H1 (cell line): Measurements from ENCODE around the gene AAGAB.

ENCODE experiments used
- MAFK ChIP-seq: IDR thresholded peaks from 2 replicates; pipeline ENCODE4 v1.6.1; 2012; ENCODE audit warnings: low read depth, mild to moderate bottlenecking, improper control_type of control experiment, low read length
- POLR2A ChIP-seq, 2 experiments: IDR thresholded peaks; 1 replicate in 1 of 2; 2 replicates in 1 of 2; pipeline ENCODE4 v1.6.1; 2011; ENCODE audit warnings: low read depth in 2 of 2, low read length in 2 of 2, mild to moderate bottlenecking in 2 of 2; ENCODE audit errors: control extremely low read depth in 1 of 2
- TF ChIP-seq, protein P1 (sequence below), 3 experiments: IDR thresholded peaks; 1 replicate in 2 of 3; 2 replicates in 1 of 3; pipeline versions ENCODE4 v1.5.1 to v1.6.1; 2011; ENCODE audit warnings: low read length in 3 of 3, mild to moderate bottlenecking in 3 of 3, inconsistent platforms in 2 of 3, low read depth in 1 of 3, moderate library complexity in 1 of 3; ENCODE audit not compliant: insufficient read depth in 1 of 3; ENCODE audit errors: control extremely low read depth in 1 of 3

- TF ChIP-seq MAFK (no peak), POLR2A (IDR thresholded peaks at IDR 0.05; ENCODE audit: control extremely low read depth in 1 of 2, low read depth in 2 of 2, low read length in 2 of 2) (no peak)
- TF ChIP-seq, protein P1, sequence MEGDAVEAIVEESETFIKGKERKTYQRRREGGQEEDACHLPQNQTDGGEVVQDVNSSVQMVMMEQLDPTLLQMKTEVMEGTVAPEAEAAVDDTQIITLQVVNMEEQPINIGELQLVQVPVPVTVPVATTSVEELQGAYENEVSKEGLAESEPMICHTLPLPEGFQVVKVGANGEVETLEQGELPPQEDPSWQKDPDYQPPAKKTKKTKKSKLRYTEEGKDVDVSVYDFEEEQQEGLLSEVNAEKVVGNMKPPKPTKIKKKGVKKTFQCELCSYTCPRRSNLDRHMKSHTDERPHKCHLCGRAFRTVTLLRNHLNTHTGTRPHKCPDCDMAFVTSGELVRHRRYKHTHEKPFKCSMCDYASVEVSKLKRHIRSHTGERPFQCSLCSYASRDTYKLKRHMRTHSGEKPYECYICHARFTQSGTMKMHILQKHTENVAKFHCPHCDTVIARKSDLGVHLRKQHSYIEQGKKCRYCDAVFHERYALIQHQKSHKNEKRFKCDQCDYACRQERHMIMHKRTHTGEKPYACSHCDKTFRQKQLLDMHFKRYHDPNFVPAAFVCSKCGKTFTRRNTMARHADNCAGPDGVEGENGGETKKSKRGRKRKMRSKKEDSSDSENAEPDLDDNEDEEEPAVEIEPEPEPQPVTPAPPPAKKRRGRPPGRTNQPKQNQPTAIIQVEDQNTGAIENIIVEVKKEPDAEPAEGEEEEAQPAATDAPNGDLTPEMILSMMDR (IDR thresholded peaks at IDR 0.05; ENCODE audit: control extremely low read depth in 1 of 3, insufficient read depth in 1 of 3, low read depth in 1 of 3, low read length in 3 of 3), result no peak
These were observed 67.8 kb downstream of the AAGAB start for GRCh38 chr15:67186688-67187087.
